Breast epithelium (tissue), 4 donors: ENCODE data around the gene ERF. TPM values are rescaled to one million over a fixed set of nuclear protein-coding genes. Genes with fewer than 3 reads are reported as not detected.

Experiments used
- DNase-seq, 2 donors: peaks; one replicate each; pipeline ENCODE4 v3.0.0-alpha.2; 2019; ENCODE audit warnings: low spot score in 2 of 2
- H3K27ac ChIP-seq, 2 donors: fragments of 200-600 bp; sonication (generic) in 1 of 2; one replicate each; pipeline ENCODE4 v1.5.1; 2016 to 2019; ENCODE audit warnings: mild to moderate bottlenecking in 1 of 2
- H3K27me3 ChIP-seq, 2 donors: fragments of 200-600 bp; sonication (generic) in 1 of 2; one replicate each; pipeline versions ENCODE4 v1.5.1 to v1.6.0; 2017 to 2019; ENCODE audit warnings: control low read depth in 1 of 2, mild to moderate bottlenecking in 1 of 2
- H3K36me3 ChIP-seq: fragments of 200-600 bp; one replicate; pipeline ENCODE4 v1.5.1; 2019
- H3K4me1 ChIP-seq, 2 donors: fragments of 200-600 bp; sonication (generic); one replicate each; pipeline ENCODE4 v1.5.1; 2016 to 2019; ENCODE audit warnings: control low read depth in 1 of 2
- H3K4me3 ChIP-seq, 3 donors: fragments of 200-600 bp; sonication (generic); 1 replicate in 2 of 3; 2 replicates in 1 of 3; pipeline ENCODE4 v1.5.1; 2016 to 2019; ENCODE audit warnings: mild to moderate bottlenecking in 3 of 3, moderate library complexity in 2 of 3
- H3K9me3 ChIP-seq, 2 donors: fragments of 200-600 bp; sonication (generic) in 1 of 2; one replicate each; pipeline ENCODE4 v1.5.1; 2016 to 2019; ENCODE audit warnings: control low read depth in 1 of 2
- POLR2A ChIP-seq: fragments of 450-650 bp; IDR thresholded peaks from one replicate; pipeline ENCODE4 v1.6.1; 2016; ENCODE audit warnings: antibody characterized with exemption, mild to moderate bottlenecking, moderate library complexity
- POLR2AphosphoS5 ChIP-seq, 3 donors: sonication (generic); formaldehyde crosslinking; IDR thresholded peaks; one replicate each; pipeline ENCODE4 v1.6.1; 2017; ENCODE audit warnings: antibody characterized with exemption in 3 of 3
- intact Hi-C: fragments of 100-400 bp; cut with DNase I; formaldehyde crosslinking; loops from one replicate; pipeline ENCODE4 v1.15.1; 2023; ENCODE audit warnings: low total_unique reads
- total RNA-seq, 3 donors: library from RNA; depleted of rRNA; stranded (reverse); fragments of >200 nt; gene quantifications; one replicate each; pipeline ENCODE4 v1.1.0, GENCODE V29; 2016
- TF ChIP-seq, protein P1 (sequence below), 3 donors: fragments of 450-650 bp; IDR thresholded peaks; one replicate each; pipeline ENCODE4 v1.5.1; 2016 to 2017; ENCODE audit warnings: antibody characterized with exemption in 3 of 3, mild to moderate bottlenecking in 3 of 3, moderate library complexity in 3 of 3

Gene ERF
- total RNA-seq, 3 donors from 2014 or later: 11.4 to 38.6 (median 24.3) TPM

DNA sequence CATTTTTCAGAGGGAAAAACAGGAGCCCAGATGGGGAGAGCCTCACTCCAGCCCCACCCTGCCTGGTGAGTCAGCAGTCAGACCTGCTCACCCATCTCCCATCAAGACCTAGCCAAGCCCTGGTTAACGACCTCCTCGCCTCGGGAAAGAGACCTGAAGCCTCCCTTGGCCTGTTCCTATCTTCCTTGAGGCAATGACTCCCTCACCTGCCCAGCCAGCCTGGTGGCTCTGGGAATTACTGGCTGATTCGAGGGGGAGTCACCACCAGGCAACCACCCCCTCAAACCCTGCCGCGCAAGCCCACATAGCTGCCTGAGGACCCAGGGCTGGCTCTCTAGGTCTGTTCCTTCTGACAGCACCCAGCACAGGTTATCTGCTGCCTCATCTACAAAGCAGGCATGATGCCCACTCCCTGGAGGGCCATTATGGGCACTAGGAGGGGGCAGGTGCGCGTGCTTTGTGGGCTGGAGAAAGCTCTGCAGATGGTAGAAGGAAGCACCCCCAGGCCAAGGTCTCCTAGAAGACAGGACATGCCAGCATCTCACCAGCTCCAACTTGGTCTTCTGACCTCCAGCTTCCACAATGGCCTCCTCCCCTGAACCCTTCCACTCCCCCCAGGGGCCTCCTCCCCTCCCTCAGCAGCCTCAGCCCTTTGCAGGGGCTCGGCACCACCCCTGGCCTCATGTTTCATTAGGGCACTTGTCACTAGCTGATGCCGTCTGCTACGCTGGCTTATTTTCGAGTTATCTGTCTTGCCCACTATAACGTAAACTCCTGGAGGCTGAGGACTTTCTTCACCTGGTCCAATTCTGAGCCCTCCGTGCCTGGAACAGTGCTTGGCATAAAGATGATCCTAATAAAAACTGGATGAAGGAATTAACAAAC lies 47.8 kb downstream of the ERF start:
- H3K27ac ChIP-seq: peak overlapping the region; percentile 44 to 59
- intact Hi-C loops: loop anchor here (2.0 kb wide), 1 partner anchor 78 kb away; no protein-coding TSS in a partner anchor
- no peak for DNase-seq

DNA sequence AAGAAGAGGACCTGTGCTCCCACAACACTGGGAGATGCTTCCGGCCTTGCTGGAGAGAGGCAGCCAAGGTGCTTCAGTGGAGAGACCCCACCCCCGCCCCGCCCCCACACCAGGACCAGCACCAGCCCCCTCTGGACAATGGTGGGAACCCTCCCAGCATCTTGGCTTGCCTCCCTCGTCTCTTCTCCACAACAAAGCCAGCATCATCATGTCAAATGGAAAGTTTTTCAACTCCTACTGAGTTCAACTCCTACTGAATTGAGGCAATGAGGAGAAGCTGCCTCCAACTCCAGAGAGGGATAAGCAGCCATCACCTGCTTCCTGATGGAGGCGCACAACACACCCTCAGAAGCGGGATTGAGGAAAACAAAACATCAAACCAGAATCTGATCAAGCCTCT lies 50.3 kb downstream of the ERF start:
- no peak overlapping the region for H3K27ac ChIP-seq
- H3K36me3 ChIP-seq: peaks cover 4% of the 10 kb centered on the region
- no peak overlapping the region for H3K4me3 ChIP-seq
- no peak for DNase-seq
- intact Hi-C loops: no loop called here
- no peaks in the 10 kb centered on the region for H3K4me1 ChIP-seq
- TF ChIP-seq, protein P1, sequence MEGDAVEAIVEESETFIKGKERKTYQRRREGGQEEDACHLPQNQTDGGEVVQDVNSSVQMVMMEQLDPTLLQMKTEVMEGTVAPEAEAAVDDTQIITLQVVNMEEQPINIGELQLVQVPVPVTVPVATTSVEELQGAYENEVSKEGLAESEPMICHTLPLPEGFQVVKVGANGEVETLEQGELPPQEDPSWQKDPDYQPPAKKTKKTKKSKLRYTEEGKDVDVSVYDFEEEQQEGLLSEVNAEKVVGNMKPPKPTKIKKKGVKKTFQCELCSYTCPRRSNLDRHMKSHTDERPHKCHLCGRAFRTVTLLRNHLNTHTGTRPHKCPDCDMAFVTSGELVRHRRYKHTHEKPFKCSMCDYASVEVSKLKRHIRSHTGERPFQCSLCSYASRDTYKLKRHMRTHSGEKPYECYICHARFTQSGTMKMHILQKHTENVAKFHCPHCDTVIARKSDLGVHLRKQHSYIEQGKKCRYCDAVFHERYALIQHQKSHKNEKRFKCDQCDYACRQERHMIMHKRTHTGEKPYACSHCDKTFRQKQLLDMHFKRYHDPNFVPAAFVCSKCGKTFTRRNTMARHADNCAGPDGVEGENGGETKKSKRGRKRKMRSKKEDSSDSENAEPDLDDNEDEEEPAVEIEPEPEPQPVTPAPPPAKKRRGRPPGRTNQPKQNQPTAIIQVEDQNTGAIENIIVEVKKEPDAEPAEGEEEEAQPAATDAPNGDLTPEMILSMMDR (IDR thresholded peaks at IDR 0.05): no peak
- no peak for TF ChIP-seq POLR2AphosphoS5 (IDR thresholded peaks at IDR 0.05)
- no peak for TF ChIP-seq POLR2A
- no peaks in the 10 kb centered on the region for H3K9me3 ChIP-seq
- no peaks in the 10 kb centered on the region for H3K27me3 ChIP-seq

More for the DNA sequence above, 47.8 kb downstream of the ERF start:
- Histone ChIP-seq H3K27me3 (no peaks in the 10 kb centered on the region), H3K36me3 (peaks cover 4% of the 10 kb centered on the region), H3K9me3 (no peaks in the 10 kb centered on the region), H3K4me1 (no peaks in the 10 kb centered on the region), H3K4me3 (no peak overlapping the region)
- TF ChIP-seq, protein P1 (IDR thresholded peaks at IDR 0.05): no peak
- no peak for TF ChIP-seq POLR2A
- no peak for TF ChIP-seq POLR2AphosphoS5 (IDR thresholded peaks at IDR 0.05)

DNA sequence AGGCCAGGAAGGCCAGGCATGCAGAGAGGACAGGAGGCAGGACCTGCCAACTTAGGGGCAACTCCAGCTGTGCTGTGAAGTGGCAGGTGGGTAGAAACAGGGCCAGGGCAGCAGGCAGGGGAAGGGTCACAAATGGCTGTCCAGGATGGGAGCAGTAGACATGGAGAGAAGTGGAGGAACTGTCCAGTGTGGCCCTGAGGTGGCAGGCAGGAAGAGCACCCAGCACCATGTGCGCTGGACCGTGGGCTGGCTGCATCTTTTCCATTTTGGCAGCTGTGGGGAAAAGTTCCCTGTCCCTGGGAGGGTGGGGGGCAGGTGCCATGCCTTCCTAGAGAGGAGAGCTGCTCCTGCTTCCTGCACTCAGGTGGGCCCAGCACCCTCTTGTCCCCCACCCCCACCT lies 51.2 kb downstream of the ERF start:
- H3K36me3 ChIP-seq: peaks cover 4% of the 10 kb centered on the region
- DNase-seq: no peak
- H3K4me1 ChIP-seq: no peaks in the 10 kb centered on the region
- H3K4me3 ChIP-seq: no peak overlapping the region
- no peaks in the 10 kb centered on the region for H3K27me3 ChIP-seq
- intact Hi-C loops: no loop called here
- no peaks in the 10 kb centered on the region for H3K9me3 ChIP-seq
- TF ChIP-seq POLR2AphosphoS5 (IDR thresholded peaks at IDR 0.05): no peak
- TF ChIP-seq, protein P1 (IDR thresholded peaks at IDR 0.05): no peak
- no peak for TF ChIP-seq POLR2A
- no peak overlapping the region for H3K27ac ChIP-seq

DNA sequence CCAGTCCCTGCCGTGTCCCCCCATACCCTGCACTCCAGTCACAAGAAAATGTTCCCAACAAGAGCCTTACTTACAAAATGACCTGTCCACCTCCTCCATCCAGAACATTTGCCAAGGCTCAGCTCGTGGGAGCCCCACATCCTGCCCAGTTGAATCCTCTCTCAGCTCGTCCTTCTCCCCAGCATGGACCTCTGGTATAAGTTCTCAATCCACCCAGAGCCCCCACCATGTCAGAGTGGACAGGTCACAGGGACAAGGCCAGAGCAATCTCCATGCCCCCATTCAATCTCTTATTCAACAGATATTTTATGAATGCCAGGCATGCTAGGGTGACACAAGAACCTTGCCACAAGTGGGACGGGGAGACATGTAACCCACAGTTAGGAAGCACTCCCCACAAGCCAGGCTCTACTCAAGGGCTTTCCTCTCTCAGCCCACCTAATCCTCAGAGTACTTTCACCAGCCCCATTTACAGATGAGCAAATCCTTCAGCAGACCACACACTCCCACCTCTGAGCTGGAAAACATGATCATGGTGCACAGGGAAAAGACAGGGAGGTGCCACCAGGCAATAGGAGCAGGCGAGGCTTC lies 52.5 kb downstream of the ERF start:
- Histone ChIP-seq H3K27me3 (no peaks in the 10 kb centered on the region), H3K4me1 (no peaks in the 10 kb centered on the region), H3K36me3 (no peaks in the 10 kb centered on the region), H3K4me3 (no peak overlapping the region), H3K27ac (no peak overlapping the region), H3K9me3 (no peaks in the 10 kb centered on the region)
- TF ChIP-seq POLR2A: no peak
- TF ChIP-seq POLR2AphosphoS5 (IDR thresholded peaks at IDR 0.05): no peak
- TF ChIP-seq, protein P1 (IDR thresholded peaks at IDR 0.05): no peak
- intact Hi-C loops: no loop called here
- DNase-seq: no peak
